GM21619 (cell line): ENCODE results near the gene PASK.
A peak's percentile ranks its signal among the peaks of the same experiment; 100 is the strongest.

Source experiments
- ATAC-seq: cut with Tn5 transposase; IDR thresholded peaks from one replicate; pipeline ENCODE4 v1.9.1; 2021; ENCODE audit not compliant: unreplicated experiment

Gene PASK

DNA sequence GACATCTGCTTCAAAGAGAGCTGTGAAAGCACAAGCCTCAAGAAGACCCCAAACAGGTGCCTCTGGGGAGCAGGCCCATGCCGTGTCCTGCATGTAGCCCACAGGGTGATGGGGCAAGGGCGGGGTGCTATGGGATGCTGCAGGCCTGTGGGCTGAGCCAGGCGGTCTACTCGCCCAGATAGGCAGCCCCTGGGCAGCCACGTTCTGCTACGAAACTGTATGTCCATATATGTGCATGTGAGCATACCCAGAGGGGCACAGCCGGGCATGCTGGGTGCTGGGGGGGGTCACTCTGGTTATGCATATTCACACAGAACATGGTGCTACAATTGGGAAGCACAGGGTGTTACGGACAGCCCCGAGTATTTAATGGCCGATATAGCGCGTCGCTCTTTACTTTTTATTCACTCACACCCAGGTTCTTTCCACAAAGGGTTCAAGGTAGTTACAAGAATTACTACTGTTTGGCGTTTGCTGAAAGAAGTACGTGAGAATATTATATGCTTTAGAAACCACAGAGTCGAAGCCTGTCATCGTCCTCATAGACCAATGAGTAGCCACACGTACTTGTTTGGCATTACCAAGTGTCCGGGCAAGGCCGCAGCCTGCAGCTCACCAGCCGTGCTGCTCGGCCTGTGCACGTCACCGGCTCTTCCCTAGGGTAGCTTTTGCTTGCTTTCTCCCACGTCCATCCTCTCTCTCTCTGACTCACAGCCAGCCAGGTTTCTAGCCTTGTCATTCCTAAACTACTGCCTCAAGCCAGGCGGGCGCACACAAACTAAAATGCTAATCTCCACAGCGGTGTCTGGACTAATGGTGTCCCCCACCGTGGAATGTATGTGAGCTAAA lies 61.6 kb downstream of the PASK start:
- peak; percentile 71 for ATAC-seq

DNA sequence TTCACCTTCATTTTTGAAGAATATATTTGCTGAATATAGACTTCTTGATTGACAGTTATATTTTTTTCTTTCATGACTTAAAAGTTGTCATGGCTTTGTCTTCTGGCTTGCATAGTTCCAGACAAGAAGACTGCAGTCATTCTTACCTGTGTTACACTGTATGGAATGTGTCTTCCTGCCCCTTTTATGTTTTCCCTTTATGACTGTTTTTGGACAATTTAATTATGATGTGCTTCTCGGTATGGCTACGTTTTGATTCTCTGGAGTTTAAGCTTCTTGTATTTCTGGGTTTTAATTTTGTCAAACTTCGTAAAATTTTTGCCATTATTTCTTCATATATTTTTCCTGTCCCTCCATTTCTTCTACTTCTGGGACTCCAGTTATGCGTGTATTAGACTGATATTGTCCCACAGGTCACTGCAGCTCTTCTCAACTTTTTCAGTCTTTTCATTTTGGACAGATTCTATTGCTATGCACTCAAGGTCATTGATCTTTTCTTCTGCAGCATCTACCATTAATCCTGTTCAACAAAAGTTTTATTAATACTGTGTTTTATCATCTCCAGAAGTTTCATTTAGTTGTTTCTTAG lies 64.3 kb downstream of the PASK start:
- ATAC-seq: no peak

DNA sequence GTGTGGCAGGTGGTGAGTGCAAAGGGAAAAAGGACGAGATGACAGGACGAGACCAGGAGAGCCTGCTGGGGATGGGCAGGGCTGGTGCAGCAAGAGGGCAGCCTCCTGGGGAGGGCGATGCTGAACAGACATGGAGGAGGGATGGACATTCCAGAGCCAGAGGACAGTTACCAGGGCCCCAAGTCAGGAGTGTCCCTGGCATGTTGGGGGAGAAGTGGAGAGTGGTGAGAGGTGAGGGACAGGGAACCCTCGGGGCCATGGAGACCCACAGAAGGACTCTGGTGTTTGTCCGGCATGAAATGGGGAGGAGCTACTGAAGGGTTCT lies 66.2 kb downstream of the PASK start:
- no peak for ATAC-seq

DNA sequence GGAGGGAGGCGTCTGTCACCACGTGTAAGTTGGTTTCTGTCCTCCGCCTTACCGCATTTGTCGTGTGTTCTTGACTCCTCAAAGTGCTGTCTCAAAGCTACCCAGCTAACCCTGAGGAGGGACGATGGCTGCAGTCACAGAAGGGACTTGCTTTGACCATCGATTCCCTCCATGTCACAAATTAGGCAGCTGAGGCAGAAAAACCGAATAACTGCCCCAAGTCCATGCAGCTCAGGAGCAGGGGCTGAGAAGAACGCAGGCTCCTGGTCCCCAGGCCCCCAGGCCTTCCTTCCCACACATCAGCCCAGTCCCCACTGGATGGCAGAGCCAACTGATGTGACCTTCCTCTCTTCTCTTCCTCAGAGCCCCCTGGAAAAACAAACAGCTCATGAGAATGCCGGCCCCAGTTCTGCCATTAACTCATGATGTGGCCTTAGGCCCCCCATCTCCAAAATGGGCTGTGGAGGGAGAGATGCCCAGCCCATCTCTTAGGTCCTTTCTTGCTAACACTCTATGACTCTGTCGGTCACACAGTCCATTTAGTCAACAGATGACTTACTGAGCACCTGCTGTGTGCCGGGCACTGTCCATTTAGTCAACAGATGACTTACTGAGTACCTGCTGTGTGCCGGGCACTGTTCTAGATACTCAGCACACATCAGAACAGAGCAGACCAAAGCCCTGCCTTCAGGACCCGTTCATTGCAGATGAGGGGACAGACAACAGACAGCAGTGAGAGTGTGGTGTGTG lies 66.8 kb downstream of the PASK start:
- no peak for ATAC-seq

DNA sequence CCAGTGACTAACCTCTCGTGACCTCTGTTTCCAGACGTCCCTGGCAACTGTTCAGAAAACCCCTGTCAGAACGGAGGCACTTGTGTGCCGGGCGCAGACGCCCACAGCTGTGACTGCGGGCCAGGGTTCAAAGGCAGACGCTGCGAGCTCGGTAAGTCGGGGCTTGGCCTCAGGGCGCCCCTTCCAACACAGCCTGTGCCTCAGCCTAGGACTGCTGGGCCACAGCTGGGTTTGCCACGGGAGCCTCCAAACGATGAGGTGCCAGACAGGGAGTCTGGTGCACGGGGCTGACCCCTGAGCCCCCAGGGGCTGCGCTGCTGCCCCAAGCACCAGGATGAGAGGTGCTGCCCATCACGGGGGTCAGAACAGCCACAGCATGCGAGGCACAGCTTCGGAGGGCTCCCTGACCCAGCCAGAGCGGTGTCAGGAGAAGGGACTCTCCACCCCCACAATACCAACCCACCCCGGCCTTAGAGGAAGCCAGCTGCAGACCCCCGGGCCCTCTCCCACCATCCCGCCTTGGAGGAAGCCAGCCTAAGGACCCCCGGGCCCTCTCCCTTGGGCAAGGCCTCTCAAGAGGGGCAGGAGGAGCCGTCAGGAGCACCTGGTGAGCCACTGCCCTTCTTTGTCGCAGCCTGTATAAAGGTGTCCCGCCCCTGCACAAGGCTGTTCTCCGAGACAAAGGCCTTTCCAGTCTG lies 67.5 kb downstream of the PASK start:
- no peak for ATAC-seq

DNA sequence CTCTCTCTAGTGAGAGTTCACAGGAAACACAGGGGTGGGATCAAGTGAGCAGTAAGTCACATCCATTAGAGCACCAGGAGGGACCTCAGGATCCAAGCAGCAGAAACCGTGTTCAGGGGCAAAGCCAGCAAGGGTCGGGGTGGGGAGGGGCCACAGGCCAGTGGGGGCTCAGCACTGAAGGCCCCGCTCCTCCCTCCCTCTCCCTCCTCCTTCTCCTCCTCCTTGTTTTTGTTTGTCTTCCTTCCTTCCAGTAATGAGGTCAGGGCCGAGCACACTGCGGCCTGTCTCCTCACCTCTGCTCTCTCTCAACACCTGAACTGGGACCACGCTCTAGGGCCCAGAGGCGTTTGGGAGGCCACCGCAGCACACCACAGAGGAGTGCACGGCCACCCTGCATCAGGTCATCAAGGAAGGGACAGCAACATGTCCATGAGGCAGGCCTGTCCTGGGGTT lies 68.1 kb downstream of the PASK start:
- no peak for ATAC-seq

DNA sequence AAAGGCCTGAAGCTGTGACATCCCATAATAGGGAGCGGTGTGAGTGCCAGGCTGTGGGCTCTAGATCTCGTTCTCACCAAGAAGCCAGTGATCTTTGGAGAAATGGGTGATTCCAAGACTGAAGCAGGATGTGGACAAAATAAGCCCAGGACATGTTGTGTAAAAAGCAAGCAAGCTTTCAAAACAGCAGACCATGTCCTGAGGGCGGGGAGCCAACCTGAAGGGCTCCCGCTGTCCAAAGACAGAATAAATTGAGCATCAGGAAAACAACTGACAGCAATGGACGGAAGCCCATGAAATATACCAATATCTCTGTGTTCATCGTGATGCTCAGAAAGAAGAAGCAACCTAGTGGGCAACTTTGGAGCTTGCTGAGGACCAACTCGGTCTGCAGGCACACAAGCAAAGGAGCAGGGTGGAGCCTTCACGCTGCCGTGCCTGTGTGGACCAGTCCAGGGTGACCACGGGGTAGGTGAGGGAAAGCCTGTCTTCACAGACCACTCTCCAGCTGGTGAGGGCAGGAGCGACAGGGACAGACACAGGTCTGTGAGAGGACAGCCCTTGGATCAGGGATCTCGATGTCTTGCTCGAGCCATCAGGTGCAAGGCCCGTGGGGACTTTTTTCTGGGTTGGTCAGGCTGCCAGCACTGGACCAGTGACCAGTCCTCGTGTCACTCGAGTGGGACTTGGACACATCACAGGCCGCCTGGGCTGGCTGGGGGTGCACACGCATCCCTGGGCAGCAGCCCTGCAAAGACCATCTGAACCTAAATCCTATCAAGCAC lies 68.7 kb downstream of the PASK start:
- ATAC-seq: no peak

DNA sequence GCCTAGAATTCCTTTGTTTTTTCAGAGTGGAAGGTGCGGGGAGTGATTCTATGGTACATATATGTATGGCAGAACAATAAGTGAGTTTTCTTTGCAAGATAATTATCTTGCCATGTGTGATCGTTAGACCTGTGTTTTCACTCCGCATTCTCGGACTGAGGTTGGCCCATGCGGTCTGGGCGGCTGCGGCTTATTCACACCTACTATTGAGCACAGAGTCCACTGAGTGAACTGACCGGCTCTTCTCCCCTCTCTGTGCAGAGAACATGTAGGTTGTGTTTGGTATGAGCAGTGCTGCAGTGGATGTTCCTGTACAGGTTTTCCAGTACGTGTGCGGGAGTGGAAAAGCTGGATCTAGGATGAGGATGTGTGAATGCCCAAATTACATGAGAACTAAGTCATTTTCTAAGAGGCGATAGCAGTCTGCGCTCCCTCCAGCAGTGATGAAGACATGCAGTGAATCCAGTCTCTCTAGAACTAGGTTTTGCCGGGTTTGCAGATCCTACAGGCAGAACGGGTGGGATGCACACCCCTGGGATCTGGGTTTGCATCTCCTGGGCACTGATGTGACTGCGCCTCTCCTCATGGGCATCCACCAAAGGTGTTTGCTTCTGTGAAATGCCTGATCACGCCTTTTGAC lies 74.3 kb downstream of the PASK start:
- no peak for ATAC-seq

DNA sequence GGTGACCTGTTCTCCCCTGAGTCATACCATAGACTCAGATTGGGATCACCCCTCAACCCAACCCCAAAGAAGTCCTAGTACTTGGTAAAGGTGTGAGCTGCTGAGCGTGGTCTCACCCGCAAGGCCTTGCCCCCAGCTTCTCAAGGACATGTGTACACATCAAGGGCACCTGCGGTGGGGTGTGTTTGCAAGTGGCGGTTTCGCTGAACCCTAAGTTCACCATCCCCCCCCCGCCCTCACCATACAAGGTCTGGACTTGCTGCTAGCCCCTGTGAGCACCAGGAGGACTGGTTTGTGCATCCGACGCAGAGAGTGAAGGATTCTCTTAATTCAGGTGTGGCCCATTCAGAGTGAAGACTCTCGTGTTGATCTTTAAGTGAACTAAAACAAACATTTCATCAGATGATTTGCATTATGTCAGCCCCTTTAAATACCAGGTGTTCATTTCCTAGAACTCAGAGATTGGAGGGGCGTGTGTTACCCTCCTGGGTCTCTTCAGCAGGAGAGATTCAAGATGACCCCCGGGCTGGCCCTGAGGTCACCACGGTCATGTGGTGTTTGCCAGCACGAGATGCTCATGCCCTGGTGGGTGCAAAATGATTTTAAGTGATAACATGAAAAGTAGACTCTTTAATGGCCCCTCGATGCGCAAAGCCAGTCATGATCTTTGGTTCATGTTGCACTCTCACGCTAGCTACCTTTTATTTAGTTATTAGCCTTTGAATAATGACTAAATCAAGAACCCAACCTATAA lies 75.0 kb downstream of the PASK start:
- no peak for ATAC-seq

DNA sequence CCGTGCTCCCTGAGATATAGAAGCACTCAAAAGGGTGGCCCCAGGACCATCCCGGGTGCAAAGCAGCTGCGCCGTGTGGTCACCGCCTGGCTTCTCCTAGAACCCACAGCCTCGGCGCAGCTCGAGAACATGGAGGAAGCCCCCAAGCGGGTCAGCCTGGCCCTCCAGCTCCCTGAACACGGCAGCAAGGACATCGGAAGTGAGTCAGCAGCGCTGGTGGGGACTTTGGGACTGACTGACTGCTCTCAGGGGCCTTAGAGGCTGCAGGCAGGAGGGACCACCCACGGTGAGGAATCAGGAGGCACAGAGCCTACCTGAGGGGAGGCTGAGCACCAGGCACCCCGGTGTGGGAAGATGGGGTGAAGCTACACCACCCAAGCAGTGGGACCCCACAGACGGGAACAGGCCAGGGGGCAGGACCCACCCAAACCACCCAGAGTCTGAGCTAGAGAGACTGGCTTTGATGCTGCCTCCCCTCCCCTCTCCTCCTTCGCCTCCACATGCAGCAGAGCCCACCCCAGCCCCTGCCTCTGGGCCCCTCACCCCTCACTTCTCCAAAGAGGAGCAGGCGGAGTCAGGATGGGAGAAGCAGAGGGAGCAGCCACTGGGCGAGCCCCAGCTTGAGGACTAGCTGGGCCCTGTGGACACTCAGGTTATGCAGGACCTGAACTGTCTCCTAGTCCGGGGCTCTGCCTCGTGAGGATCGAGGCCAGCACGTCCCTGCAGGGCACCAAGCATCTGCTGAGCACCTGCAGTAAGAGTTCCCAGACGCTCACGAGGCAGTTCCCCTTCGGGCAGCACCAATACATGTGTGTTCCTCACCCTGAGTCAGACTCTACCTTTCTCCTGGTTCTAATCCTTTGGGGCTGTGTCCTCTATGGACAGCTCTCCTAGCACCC lies 75.9 kb downstream of the PASK start:
- ATAC-seq: no peak

DNA sequence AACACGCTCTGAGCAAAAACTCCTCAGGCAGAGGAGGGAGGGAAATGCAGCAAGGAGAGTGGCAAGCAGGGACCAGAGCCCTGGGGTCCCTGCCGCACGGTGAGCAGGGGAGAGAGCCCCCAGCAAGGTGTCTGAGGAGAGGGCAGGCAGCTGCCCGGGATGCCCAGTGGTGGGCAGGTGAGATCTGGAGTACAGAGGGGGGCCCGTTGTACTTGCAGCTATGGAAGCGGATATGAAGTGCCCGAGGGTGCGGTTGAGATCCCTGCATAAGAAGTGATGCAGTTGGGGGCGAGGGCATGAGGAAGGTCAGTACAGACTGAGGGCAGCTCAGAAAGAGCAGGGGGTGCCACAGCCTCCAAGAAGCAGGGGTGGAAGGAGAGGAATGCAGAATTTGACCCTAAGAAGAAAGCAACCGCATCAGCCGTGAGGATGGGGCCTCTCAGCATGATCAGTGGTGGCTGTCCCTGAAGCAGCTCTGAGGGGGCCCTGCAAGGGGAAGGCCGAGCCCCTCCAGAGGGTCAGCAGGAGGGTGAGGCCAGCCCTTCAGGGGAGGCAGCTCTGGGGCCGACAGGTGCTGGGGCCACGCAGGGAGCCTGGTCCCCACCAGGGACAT lies 76.6 kb downstream of the PASK start:
- ATAC-seq: no peak

DNA sequence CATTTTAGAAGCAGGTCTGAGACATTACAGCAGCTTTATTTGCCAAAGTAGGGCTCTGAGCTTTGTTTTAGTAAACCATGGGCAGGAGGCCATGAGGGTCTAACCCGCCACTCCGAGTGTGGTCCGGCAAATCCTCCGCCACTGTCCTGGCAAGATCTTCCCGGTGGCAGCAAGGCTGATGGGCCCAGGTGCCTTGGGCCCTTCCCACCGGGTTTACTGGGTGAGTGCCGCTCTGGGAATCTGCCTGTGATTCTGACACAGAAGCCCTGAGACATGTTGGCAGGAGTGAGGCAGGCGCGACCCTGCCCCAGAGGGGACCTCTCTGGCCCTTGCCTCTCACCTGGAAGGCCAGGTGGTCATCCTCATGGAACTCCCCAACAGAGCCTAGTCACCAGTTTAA lies 77.1 kb downstream of the PASK start:
- ATAC-seq: no peak

DNA sequence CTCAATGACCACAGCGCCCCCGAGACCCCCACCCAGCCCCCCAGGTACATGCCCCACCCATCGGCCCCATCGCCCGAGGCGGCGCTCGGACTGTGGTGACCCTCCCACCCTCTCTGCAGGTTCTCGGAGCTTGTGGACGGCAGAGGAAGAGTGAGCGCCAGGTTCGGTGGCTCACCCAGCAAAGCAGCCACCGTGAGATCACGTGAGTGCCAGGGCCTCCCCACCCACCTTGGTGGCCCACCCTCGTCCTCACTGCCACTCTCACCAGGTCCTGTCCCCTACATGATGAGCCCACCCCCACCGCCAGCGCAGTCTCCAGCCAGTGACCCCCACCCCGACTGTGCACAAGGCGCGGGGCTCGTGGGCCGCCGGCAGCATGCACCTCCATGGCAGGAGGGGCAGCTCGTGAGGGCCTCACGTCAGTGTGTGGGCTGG lies 77.6 kb downstream of the PASK start:
- ATAC-seq: no peak

DNA sequence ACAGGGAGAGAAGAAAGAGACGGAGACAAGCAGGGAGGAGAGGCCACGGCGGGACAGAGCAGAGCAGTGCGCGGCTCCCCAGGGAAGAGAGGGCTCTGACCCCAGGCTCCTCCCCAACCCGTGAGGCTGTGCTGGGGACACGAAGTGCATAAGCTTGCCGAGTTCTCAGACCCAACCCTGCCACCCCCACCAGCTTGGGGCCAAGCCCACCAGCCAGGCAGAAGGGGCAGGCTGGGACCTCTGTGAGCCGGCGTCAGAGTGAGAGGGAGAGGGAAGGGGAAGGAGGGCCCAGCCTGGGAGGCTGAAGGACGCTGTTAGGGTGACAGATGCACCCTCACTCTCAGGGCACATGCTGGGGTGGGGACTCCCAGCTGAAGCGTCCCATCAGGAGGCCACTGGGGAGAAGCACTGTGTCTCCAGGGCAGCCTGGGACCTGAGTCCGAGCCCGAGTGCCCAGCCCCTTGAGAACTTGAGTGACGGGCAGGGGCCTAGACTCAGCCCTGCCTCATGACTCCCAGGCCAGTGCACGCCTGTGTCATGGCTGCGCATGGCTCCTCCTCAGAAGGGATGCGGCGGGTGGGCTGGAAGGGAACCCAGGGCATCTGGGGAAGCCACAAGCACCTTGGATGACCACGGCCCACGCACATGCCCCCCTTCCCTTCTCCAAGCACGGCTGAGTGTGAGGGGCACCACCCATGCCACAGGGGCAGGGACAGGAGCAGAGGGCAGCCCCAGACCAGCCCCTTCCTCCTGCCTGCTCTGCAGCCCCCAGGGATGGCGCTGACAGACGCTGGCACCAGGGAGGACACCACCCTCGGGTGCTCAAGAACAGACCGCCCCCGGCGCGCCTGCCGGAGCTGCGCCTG lies 78.2 kb downstream of the PASK start:
- ATAC-seq: no peak

DNA sequence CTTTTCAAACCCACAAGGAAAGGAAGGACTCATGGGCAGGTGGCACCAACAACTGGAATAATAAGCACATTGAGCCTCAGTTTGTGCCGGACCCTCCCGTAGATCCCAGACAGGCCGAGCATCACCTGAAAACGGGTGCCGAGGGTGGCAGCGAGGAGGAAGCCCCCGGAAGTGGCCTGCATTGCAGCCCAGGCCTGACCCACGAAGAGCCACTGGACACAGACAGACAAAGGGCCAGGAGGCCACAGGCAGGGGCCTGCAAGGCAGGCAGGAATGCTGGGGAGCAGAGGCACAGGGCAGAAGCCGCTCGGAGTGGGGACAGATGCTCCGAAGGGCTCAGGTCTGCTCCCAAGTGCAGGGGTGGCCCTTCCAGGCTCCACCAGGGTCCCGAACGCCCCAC lies 78.9 kb downstream of the PASK start:
- no peak for ATAC-seq

DNA sequence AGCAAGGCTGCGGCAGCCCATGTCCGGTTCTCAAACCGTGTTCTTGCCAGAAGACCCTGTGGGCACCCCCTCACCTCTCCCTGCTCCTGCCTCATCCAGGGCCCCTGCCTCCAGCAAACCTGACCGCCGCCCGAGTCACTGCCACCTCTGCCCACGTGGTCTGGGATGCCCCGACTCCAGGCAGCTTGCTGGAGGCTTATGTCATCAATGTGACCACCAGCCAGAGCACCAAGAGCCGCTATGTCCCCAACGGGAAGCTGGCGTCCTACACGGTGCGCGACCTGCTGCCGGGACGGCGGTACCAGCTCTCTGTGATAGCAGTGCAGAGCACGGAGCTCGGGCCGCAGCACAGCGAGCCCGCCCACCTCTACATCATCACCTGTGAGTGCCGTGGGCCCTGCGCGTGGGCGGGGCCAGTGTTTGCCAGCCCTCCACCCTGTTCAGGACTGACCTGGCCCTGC lies 79.4 kb downstream of the PASK start:
- ATAC-seq: no peak
